ENCODE measurements around the gene CCDC77.

The CCDC77 gene

GRCh38 chr12:386651-387050, 14.8 kb upstream of the CCDC77 start:
- in situ Hi-C loops (cut with MboI; ENCODE audit: low sequenced_read_pairs, unreplicated experiment), result no loop called here
- no peak for TF ChIP-seq CTCF (IDR thresholded peaks at IDR 0.05; ENCODE audit: borderline replicate concordance, control extremely low read depth, extremely low read depth, insufficient read depth, missing control alignments)
- DNase-seq (ENCODE audit: low spot score), result no peak

GRCh38 chr12:388012-388411, 13.4 kb upstream of the CCDC77 start:
- no peak for TF ChIP-seq CTCF (IDR thresholded peaks at IDR 0.05; ENCODE audit: borderline replicate concordance, control extremely low read depth, extremely low read depth, insufficient read depth, missing control alignments)
- in situ Hi-C loops (cut with MboI; ENCODE audit: low sequenced_read_pairs, unreplicated experiment), result no loop called here
- no peak for DNase-seq (ENCODE audit: low spot score)

GRCh38 chr12:388541-389141, 12.8 kb upstream of the CCDC77 start:
- no peak for TF ChIP-seq CTCF (IDR thresholded peaks at IDR 0.05; ENCODE audit: borderline replicate concordance, control extremely low read depth, extremely low read depth, insufficient read depth, missing control alignments)
- in situ Hi-C loops (cut with MboI; ENCODE audit: low sequenced_read_pairs, unreplicated experiment), result no loop called here
- peak; percentile 49 for DNase-seq (ENCODE audit: low spot score)

GRCh38 chr12:389142-390096, 12.0 kb upstream of the CCDC77 start, which contains the start of gene KDM5A:
Gene KDM5A (minus strand): TSS chr12:389320. CDS start chr12:389091, 229 bp downstream.
- in situ Hi-C loops (cut with MboI; ENCODE audit: low sequenced_read_pairs, unreplicated experiment), result no loop called here
- no peak for TF ChIP-seq CTCF (IDR thresholded peaks at IDR 0.05; ENCODE audit: borderline replicate concordance, control extremely low read depth, extremely low read depth, insufficient read depth, missing control alignments)
- DNase-seq (ENCODE audit: low spot score), result peak; percentile 91

GRCh38 chr12:400828-401227, 616 bp upstream of the CCDC77 start:
- in situ Hi-C loops (cut with MboI; ENCODE audit: low sequenced_read_pairs, unreplicated experiment), result no loop called here
- DNase-seq (ENCODE audit: low spot score), result no peak
- TF ChIP-seq CTCF (IDR thresholded peaks at IDR 0.05; ENCODE audit: borderline replicate concordance, control extremely low read depth, extremely low read depth, insufficient read depth, missing control alignments), result no peak

- TF ChIP-seq CTCF (IDR thresholded peaks at IDR 0.05; ENCODE audit: borderline replicate concordance, control extremely low read depth, extremely low read depth, insufficient read depth, missing control alignments), result no peak
- no peak for DNase-seq (ENCODE audit: low spot score)
- in situ Hi-C loops (cut with MboI; ENCODE audit: low sequenced_read_pairs, unreplicated experiment), result no loop called here
These were observed 565 bp downstream of the CCDC77 start for GRCh38 chr12:402029-402389.

Data from GM13976 (cell line).